Activated T-cell treated with anti-CD3 and anti-CD28 coated beads for 48 hours (primary cell): ENCODE results near the gene PIKFYVE.
"Not testable (repeated sequence)": the region's sequence is repeated elsewhere in the genome, so short reads cannot be mapped to it uniquely, and the experiment has no call there.

Source experiments
- DNase-seq: peaks from one replicate; pipeline ENCODE4 v3.0.0-alpha.2; 2020; ENCODE audit warnings: low read depth

Gene PIKFYVE

GRCh38 chr2:208306291-208306690 lies 40.2 kb downstream of the PIKFYVE start:
- no peak for DNase-seq

GRCh38 chr2:208311321-208311720 lies 45.3 kb downstream of the PIKFYVE start:
- no peak for DNase-seq

- no peak for DNase-seq
Measured at GRCh38 chr2:208311954-208312353, 45.9 kb downstream of the PIKFYVE start.

DNA sequence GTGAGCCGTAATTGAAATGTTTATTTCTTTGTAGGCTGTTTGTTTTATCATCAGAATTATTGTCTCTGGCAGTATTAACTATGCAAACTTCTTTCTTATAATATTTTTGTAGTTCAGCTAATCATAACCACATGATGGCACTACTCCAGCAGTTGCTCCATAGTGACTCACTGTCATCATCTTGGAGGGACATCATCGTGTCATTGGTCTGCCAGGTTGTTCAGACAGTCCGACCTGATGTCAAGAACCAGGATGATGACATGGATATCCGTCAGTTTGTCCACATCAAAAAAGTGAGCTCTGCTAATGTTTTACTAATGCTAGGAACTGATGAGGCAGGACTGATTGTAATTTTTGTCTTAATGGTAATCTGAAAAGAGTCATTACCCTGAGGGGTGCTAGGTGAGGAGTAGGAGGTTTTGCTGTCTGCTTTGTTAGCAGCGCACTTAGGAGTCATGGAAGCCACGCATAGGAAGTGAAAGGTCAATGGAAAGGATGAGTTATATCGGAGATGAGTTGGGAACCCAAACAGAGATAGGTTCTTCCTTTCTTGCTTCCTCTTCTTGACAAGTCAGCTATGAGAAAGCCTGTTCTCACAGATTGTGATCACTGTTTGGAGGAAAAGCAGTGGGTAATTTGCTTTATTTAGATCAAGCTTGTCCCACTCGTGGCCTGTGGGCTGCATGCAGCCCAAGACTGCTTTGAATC lies 49.2 kb downstream of the PIKFYVE start:
- DNase-seq: no peak

- no peak for DNase-seq
Measured at GRCh38 chr2:208318127-208318526, 52.1 kb downstream of the PIKFYVE start.

- no peak for DNase-seq
Measured at GRCh38 chr2:208319391-208319790, 53.3 kb downstream of the PIKFYVE start.

DNA sequence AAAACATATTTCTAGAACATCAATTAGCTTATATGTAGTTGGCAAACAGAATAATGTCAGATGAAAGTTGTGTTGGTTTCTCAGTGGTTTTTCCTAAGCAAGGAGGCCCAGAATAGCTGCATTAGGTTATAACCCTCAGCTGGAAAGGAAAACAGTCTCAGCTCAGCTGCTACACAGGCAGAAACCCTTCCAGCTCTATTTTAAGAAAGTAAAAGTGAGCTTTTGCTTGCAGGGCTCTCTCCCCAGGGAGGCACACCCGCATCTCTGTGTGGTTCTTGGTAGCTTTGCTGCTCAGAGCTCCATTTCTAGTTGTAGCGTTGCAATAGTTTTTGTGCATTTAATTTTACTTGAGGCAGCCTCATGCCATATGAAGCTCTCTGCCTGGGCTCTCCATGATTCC lies 54.6 kb downstream of the PIKFYVE start:
- no peak for DNase-seq

GRCh38 chr2:208326016-208326415 lies 60.0 kb downstream of the PIKFYVE start:
- no peak for DNase-seq

DNA sequence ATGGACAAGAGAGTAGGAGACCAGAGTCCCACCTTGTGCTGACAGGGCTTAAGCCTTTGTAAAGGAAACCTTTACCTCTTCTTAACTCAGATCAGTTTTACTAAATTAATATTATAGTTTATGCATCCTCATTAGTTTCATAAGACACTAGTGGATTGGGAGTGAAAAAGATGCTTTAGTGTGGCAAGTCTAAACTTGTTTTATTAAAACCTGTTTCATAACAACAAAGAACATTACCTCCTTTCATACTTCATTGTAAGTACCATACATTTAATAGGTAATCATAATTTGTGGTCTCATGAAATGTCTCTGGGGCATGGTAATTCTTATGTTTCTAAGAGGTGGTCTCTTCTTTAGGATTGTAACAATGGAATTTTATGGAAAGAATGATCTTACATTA lies 63.4 kb downstream of the PIKFYVE start:
- DNase-seq: no peak

GRCh38 chr2:208334230-208334629 lies 68.2 kb downstream of the PIKFYVE start:
- DNase-seq: no peak

GRCh38 chr2:208346756-208347155 lies 80.7 kb downstream of the PIKFYVE start:
- DNase-seq: no peak

GRCh38 chr2:208350610-208351009 lies 84.6 kb downstream of the PIKFYVE start:
- no peak for DNase-seq

DNA sequence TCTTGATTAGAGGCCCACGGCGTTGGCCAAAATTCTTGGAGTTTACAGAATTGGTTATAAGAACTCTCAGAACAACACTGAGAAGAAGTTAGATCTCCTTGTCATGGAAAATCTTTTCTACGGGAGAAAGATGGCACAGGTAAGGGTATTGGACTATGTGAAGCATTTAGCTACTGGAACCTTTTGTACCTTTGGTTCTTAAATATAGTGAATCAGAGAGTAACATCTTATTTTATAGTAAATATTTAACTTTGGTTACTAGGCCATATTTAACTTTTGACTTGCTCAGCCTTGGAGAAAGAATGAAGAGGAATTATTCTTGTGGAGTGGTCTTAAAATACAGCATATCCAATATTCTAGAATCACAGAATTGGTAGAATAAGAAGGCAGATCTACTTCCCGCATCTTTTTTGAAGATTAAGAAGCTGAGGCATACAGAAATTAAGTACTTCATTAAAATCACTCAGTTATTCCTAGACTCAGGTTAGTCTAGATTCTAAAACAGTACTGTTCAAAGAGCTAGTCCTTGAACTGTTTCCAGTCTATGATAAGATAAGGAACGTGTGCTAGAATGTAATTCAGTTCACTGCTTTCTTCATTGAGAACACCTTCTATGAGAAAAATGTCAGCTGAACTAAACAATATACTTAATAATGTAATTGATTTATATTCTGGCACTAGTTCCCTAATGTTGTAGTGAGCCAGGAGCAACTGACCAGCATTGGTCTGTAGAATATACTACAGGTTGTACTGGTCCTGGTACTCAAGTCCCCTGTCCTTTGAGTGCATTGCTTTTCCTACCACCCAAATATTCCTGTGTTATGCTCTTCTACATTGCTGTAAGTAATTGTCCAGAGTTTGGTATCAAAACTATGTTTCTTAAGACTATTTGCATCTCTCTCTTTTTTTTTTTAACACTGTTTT lies 86.9 kb downstream of the PIKFYVE start:
- DNase-seq: no peak

- no peak for DNase-seq
Measured at GRCh38 chr2:208354964-208355381, 88.9 kb downstream of the PIKFYVE start.

- DNase-seq: not testable (repeated sequence)
Measured at GRCh38 chr2:208356420-208356819, 90.4 kb downstream of the PIKFYVE start.

DNA sequence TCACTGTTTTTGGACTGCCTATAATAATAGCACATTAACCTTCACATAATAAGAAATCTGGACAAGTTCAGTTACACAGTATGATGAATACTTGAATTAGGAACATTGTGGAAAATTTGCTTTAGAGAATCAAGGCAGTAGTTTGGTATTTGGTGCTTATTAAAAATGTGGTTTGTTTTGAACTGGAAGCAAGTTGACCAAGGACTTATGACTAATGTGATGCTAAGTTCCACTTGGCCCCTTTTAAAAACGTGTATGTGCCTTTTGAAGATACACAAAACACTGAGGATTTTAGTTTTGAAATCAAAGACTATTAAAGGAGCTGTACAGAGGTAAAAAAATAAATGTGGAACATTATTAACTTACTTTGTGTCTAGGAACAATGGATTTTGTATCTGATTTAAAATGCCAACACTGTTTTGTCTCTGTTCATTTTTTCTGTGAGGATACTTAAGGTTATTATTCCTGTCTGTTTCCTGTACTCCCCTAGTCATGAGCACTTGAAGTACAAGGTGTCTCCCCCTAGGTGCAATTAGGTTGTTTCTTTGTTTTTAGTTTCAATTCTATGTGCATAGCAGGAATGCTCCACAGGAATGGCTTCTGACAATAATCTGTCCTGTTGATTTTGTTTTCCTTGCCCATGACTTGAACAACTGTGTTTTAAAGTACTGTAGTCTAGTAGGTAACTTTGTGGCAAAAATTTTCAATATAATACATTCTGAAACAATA lies 91.0 kb downstream of the PIKFYVE start:
- DNase-seq: no peak

DNA sequence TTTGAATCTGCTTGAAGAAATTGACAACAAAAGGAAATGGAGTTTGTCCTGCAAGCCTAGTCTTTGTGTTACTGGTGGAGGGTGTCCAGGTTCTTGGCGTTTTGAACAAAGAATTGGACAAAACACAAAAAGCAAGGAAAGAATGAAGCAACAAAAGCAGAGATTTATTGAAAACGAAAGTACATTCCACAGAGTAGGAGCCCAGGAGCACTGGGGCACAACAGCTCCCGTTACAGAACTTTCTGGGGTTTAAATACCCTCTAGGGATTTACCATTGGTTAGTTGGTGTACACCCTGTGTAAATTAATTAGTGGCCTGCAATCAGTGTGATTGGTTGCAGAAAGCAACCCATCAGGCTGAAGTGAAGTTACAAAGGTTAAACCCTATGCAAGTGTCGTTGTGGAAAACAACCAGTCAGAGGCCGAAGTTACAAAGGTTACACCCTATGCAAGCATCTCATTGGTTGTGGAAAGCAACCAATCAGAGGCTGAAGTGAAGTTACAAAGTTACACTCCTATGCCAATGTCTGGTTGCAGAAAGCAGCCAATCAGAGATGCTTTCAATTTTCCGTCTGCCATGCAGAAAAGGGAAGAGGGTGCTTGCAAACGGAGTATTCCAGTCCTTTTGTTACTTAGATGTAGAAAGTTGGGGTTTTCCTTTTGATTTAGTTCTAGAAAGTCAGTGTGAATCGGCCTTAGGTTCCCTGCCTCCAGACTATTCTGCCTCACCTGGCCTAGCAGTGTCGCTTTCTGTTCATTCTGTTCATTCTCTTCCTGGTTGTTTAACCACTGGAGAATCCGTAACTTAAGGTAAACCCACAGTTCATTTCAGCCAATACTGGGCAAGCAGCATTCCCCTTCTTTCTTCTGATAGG lies 92.9 kb downstream of the PIKFYVE start:
- no peak for DNase-seq

GRCh38 chr2:208359632-208359986 lies 93.6 kb downstream of the PIKFYVE start:
- no peak for DNase-seq

- no peak for DNase-seq
Measured at GRCh38 chr2:208360259-208361076, 94.4 kb downstream of the PIKFYVE start.

DNA sequence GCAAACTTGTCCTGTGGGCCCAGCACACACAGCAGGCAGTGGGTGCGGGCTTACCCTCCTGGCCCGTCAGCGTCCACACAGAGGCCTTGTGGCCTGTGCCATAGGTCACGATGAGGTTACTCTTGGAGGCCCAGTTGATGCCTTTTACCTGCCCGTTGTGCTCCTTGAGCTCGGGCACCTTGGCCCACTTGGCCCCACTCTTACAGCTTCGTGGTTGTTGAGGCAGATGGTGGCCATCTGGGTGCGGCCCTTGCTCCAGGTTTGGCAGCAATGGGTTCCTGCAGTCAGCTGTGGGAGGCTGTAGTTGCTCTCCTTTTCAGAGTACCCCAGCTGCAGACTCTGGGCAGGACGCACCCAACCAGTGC lies 95.0 kb downstream of the PIKFYVE start:
- no peak for DNase-seq

DNA sequence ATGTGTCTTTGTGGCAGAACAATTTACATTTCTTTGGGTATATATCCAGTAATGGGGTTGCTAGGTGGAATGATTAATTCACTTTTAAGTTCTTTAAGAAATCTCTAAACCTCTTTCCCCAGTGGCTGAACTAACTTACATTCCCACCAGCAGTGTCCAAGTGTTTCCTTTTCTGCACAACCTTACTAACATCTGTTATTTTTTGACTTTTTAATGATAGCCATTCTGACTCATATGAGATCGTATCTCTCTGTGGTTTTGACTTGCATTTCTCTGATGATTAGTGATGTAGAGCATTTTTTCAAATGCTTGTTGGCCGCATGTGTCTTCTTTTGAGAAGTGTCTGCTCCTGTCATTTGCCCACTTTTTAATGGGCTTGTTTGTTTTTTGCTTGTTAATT lies 97.4 kb downstream of the PIKFYVE start:
- DNase-seq: no peak
